Fibroblast of skin of left quadriceps (primary cell): ENCODE results near the gene NT5DC3.

Experiments
- DNase-seq, 2 experiments: peaks; one replicate each; pipeline ENCODE4 v3.0.0-alpha.2; 2013; ENCODE audit warnings: low read depth in 2 of 2

NT5DC3 gene

GRCh38 chr12:103833095-103833775 lies 7.8 kb downstream of the NT5DC3 start:
- DNase-seq, result peak; percentile 74 to 77

- no peak for DNase-seq
Measured at GRCh38 chr12:103832048-103832997, 8.7 kb downstream of the NT5DC3 start.

GRCh38 chr12:103830730-103831320 lies 10.2 kb downstream of the NT5DC3 start:
- no peak for DNase-seq

GRCh38 chr12:103830025-103830725 lies 10.9 kb downstream of the NT5DC3 start:
- DNase-seq, result no peak

- DNase-seq, result no peak
Measured at GRCh38 chr12:103829092-103829491, 11.9 kb downstream of the NT5DC3 start.

- DNase-seq, result no peak
Measured at GRCh38 chr12:103827911-103828391, 13.1 kb downstream of the NT5DC3 start.

- no peak for DNase-seq
Measured at GRCh38 chr12:103824845-103825244, 16.2 kb downstream of the NT5DC3 start.

GRCh38 chr12:103824290-103824689 lies 16.7 kb downstream of the NT5DC3 start:
- DNase-seq, result no peak

- DNase-seq, result no peak
Measured at GRCh38 chr12:103823871-103824270, 17.2 kb downstream of the NT5DC3 start.

- no peak for DNase-seq
Measured at GRCh38 chr12:103821773-103822172, 19.3 kb downstream of the NT5DC3 start.

- no peak for DNase-seq
Measured at GRCh38 chr12:103820881-103821489, 20.0 kb downstream of the NT5DC3 start.

GRCh38 chr12:103820361-103820760 lies 20.7 kb downstream of the NT5DC3 start:
- DNase-seq, result no peak

- no peak for DNase-seq
Measured at GRCh38 chr12:103819892-103820291, 21.1 kb downstream of the NT5DC3 start.

- DNase-seq, result no peak
Measured at GRCh38 chr12:103819312-103819711, 21.7 kb downstream of the NT5DC3 start.

- DNase-seq, result no peak
Measured at GRCh38 chr12:103817791-103818190, 23.2 kb downstream of the NT5DC3 start.

GRCh38 chr12:103816663-103817062 lies 24.4 kb downstream of the NT5DC3 start:
- no peak for DNase-seq

GRCh38 chr12:103814436-103814835 lies 26.6 kb downstream of the NT5DC3 start:
- no peak for DNase-seq

- no peak for DNase-seq
Measured at GRCh38 chr12:103813949-103814348, 27.1 kb downstream of the NT5DC3 start.

GRCh38 chr12:103813426-103813825 lies 27.6 kb downstream of the NT5DC3 start:
- DNase-seq, result no peak

GRCh38 chr12:103812789-103813188 lies 28.2 kb downstream of the NT5DC3 start:
- no peak for DNase-seq

GRCh38 chr12:103811791-103812190 lies 29.2 kb downstream of the NT5DC3 start:
- no peak for DNase-seq
